Measurements from ENCODE around the gene TOP2A. TPM values are rescaled to one million over a fixed set of nuclear protein-coding genes. Genes with fewer than 3 reads are reported as not detected.

Gene TOP2A
- total and polyA plus RNA-seq, 9 of the 15 experiments (the other 6 are each of a cell fraction or from before 2014, with no cell fraction given), result 133 to 347 (median 259) TPM

DNA sequence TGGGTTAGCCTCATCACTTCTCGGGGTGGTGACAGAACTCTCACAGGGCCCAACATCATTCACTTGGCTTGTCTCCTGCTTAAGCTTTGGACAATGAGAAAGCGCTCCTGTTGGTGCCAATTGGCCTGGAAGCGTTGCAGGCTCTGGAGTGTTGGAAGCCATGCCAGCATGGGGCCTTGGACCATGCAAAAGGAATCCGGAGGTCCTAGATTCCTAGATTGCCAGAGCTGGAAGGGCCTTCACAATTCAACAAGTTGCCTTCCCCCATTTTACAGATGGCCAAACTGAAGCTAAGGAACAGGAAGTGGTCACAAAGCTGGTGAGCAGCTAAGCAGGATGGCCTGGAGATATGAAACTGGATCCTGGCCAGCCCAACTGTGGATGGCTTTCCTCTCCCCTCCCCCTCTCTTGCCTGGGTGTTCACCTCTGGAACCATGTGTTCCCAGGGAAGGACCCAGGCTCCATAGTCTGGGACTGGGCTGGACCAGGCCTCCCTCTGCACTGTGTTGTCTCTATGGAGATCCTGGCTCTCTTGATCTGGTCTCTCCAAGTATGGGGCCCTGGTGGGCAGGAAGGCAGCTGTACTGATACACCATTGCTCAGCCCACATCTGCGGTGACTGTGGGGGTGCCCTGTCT is 19.5 kb upstream of the TOP2A start (continued):
- TF ChIP-seq, protein P1, sequence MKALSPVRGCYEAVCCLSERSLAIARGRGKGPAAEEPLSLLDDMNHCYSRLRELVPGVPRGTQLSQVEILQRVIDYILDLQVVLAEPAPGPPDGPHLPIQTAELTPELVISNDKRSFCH (CRISPR knock-in tag; IDR thresholded peaks at IDR 0.05), result no peak
- TF ChIP-seq, protein P1 (tag; IDR thresholded peaks at IDR 0.05), result peak; percentile 65; the same call in 1 of the 2 replicates
- TF ChIP-seq CBX5 (IDR thresholded peaks at IDR 0.05; ENCODE audit: borderline replicate concordance, low read depth) (no peak), GATA2 (CRISPR knock-in tag; IDR thresholded peaks at IDR 0.05) (peak; percentile 51; the same call in 1 of the 2 replicates), DMBX1 (CRISPR knock-in tag; IDR thresholded peaks at IDR 0.05; ENCODE audit: borderline replicate concordance) (peak; percentile 79), ZNF311 (CRISPR knock-in tag; IDR thresholded peaks at IDR 0.05) (peak; percentile 80; the same call in 1 of the 2 replicates), MECOM (CRISPR knock-in tag; IDR thresholded peaks at IDR 0.05) (0 out of 2 replicates have a peak, but pooled peaks have one; percentile 20), TEAD1 (CRISPR knock-in tag; IDR thresholded peaks at IDR 0.05) (no peak), ZFP36 (IDR thresholded peaks at IDR 0.05; ENCODE audit: low read depth, low read length, partially characterized antibody) (peak; percentile 6), THRAP3 (IDR thresholded peaks at IDR 0.05; ENCODE audit: borderline replicate concordance) (no peak), NFRKB (IDR thresholded peaks at IDR 0.05; ENCODE audit: low read depth) (no peak), JUND (IDR thresholded peaks at IDR 0.05; ENCODE audit: borderline replicate concordance, low read depth, low read length) (no peak), JUND (tag; IDR thresholded peaks at IDR 0.05; ENCODE audit: borderline replicate concordance, low read depth, low read length) (peak; percentile 11; the same call in 1 of the 3 replicates), NCOA1 (IDR thresholded peaks at IDR 0.05; ENCODE audit: low read depth) (no peak), HDGF (IDR thresholded peaks at IDR 0.05) (0 out of 2 replicates have a peak, but pooled peaks have one; percentile 30), TBL1XR1 (IDR thresholded peaks at IDR 0.05; ENCODE audit: low read length in 2 of 2) (no peak)
- TF ChIP-seq, protein P2, sequence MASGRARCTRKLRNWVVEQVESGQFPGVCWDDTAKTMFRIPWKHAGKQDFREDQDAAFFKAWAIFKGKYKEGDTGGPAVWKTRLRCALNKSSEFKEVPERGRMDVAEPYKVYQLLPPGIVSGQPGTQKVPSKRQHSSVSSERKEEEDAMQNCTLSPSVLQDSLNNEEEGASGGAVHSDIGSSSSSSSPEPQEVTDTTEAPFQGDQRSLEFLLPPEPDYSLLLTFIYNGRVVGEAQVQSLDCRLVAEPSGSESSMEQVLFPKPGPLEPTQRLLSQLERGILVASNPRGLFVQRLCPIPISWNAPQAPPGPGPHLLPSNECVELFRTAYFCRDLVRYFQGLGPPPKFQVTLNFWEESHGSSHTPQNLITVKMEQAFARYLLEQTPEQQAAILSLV (tag; IDR thresholded peaks at IDR 0.05), result no peak
- TF ChIP-seq, protein P3, sequence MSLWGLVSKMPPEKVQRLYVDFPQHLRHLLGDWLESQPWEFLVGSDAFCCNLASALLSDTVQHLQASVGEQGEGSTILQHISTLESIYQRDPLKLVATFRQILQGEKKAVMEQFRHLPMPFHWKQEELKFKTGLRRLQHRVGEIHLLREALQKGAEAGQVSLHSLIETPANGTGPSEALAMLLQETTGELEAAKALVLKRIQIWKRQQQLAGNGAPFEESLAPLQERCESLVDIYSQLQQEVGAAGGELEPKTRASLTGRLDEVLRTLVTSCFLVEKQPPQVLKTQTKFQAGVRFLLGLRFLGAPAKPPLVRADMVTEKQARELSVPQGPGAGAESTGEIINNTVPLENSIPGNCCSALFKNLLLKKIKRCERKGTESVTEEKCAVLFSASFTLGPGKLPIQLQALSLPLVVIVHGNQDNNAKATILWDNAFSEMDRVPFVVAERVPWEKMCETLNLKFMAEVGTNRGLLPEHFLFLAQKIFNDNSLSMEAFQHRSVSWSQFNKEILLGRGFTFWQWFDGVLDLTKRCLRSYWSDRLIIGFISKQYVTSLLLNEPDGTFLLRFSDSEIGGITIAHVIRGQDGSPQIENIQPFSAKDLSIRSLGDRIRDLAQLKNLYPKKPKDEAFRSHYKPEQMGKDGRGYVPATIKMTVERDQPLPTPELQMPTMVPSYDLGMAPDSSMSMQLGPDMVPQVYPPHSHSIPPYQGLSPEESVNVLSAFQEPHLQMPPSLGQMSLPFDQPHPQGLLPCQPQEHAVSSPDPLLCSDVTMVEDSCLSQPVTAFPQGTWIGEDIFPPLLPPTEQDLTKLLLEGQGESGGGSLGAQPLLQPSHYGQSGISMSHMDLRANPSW (CRISPR knock-in tag; IDR thresholded peaks at IDR 0.05), result no peak
- TF ChIP-seq, protein P4, sequence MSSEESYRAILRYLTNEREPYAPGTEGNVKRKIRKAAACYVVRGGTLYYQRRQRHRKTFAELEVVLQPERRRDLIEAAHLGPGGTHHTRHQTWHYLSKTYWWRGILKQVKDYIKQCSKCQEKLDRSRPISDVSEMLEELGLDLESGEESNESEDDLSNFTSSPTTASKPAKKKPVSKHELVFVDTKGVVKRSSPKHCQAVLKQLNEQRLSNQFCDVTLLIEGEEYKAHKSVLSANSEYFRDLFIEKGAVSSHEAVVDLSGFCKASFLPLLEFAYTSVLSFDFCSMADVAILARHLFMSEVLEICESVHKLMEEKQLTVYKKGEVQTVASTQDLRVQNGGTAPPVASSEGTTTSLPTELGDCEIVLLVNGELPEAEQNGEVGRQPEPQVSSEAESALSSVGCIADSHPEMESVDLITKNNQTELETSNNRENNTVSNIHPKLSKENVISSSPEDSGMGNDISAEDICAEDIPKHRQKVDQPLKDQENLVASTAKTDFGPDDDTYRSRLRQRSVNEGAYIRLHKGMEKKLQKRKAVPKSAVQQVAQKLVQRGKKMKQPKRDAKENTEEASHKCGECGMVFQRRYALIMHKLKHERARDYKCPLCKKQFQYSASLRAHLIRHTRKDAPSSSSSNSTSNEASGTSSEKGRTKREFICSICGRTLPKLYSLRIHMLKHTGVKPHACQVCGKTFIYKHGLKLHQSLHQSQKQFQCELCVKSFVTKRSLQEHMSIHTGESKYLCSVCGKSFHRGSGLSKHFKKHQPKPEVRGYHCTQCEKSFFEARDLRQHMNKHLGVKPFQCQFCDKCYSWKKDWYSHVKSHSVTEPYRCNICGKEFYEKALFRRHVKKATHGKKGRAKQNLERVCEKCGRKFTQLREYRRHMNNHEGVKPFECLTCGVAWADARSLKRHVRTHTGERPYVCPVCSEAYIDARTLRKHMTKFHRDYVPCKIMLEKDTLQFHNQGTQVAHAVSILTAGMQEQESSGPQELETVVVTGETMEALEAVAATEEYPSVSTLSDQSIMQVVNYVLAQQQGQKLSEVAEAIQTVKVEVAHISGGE (CRISPR knock-in tag; IDR thresholded peaks at IDR 0.05), result no peak
- TF ChIP-seq, protein P5, sequence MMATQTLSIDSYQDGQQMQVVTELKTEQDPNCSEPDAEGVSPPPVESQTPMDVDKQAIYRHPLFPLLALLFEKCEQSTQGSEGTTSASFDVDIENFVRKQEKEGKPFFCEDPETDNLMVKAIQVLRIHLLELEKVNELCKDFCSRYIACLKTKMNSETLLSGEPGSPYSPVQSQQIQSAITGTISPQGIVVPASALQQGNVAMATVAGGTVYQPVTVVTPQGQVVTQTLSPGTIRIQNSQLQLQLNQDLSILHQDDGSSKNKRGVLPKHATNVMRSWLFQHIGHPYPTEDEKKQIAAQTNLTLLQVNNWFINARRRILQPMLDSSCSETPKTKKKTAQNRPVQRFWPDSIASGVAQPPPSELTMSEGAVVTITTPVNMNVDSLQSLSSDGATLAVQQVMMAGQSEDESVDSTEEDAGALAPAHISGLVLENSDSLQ (IDR thresholded peaks at IDR 0.05), result no peak
